ENCODE results near the gene ZNF584. TPM values are rescaled to one million over a fixed set of nuclear protein-coding genes. Genes with fewer than 3 reads are reported as not detected.
"Not testable (repeated sequence)": the region's sequence is repeated elsewhere in the genome, so short reads cannot be mapped to it uniquely, and the experiment has no call there.

The ZNF584 gene
- 16.3 and 17.2 TPM in 2 replicates for total RNA-seq (2014; rRNA removed; shearing (Covaris generic))

- DNase-seq (ENCODE audit: low read depth) = peak; percentile 96
These were observed at the start of gene ZNF584 for GRCh38 chr19:58408152-58409009. ZNF584 (plus strand) TSS chr19:58408649; CDS start chr19:58409148, 499 bp downstream.

- peak; percentile 71 for DNase-seq (ENCODE audit: low read depth)
These were observed 46.6 kb upstream of the ZNF584 start for GRCh38 chr19:58361900-58362271.

- peak; percentile 96 for DNase-seq (ENCODE audit: low read depth)
These were observed 46.0 kb upstream of the ZNF584 start, which contains the start of gene ZNF497 for GRCh38 chr19:58362272-58362994. ZNF497 (minus strand) TSS chr19:58362751; CDS start chr19:58357635, 5,116 bp downstream.

GRCh38 chr19:58364146-58364545, 44.3 kb upstream of the ZNF584 start:
- no peak for DNase-seq (ENCODE audit: low read depth)

GRCh38 chr19:58366585-58367430, 41.6 kb upstream of the ZNF584 start:
- DNase-seq (ENCODE audit: low read depth) = no peak

GRCh38 chr19:58367698-58368454, 40.6 kb upstream of the ZNF584 start:
- no peak for DNase-seq (ENCODE audit: low read depth)

- no peak for DNase-seq (ENCODE audit: low read depth)
These were observed 39.7 kb upstream of the ZNF584 start for GRCh38 chr19:58368561-58369360.

GRCh38 chr19:58372311-58373133, 35.9 kb upstream of the ZNF584 start:
- DNase-seq (ENCODE audit: low read depth) = peak; percentile 33

- DNase-seq (ENCODE audit: low read depth) = no peak
These were observed 34.2 kb upstream of the ZNF584 start for GRCh38 chr19:58374200-58374599.

- DNase-seq (ENCODE audit: low read depth) = not testable (repeated sequence)
These were observed 31.7 kb upstream of the ZNF584 start for GRCh38 chr19:58376724-58377123.

GRCh38 chr19:58379246-58379645, 29.2 kb upstream of the ZNF584 start:
- DNase-seq (ENCODE audit: low read depth) = no peak

- DNase-seq (ENCODE audit: low read depth) = no peak
These were observed 28.3 kb upstream of the ZNF584 start for GRCh38 chr19:58380037-58380661.

- peak; percentile 100 for DNase-seq (ENCODE audit: low read depth)
These were observed 27.6 kb upstream of the ZNF584 start, which contains the start of gene ZNF837 for GRCh38 chr19:58380662-58381459. ZNF837 (minus strand) TSS chr19:58381030; CDS start chr19:58369332, 11,698 bp downstream.

- no peak for DNase-seq (ENCODE audit: low read depth)
These were observed 26.8 kb upstream of the ZNF584 start for GRCh38 chr19:58381460-58382212.

GRCh38 chr19:58382997-58383603, 25.3 kb upstream of the ZNF584 start:
- no peak for DNase-seq (ENCODE audit: low read depth)

GRCh38 chr19:58385313-58385890, 23.0 kb upstream of the ZNF584 start:
- no peak for DNase-seq (ENCODE audit: low read depth)

Measured in RPMI7951 (cell line).